ENCODE results near the gene CNGB1. TPM values are rescaled to one million over a fixed set of nuclear protein-coding genes. Genes with fewer than 3 reads are reported as not detected.
A peak's percentile ranks its signal among the peaks of the same experiment; 100 is the strongest.

CNGB1 gene
- total RNA-seq, 1 experiment from 2014 or later, result not detected

- Mint-ChIP-seq H3K36me3 (ENCODE audit: insufficient read depth, unreplicated experiment) (no peaks in the 10 kb centered on the region), H3K27ac (ENCODE audit: low read depth, unreplicated experiment) (peak overlapping the region; percentile 70), H3K4me3 (ENCODE audit: unreplicated experiment) (no peak overlapping the region), H3K4me1 (ENCODE audit: insufficient read depth, unreplicated experiment) (peaks cover 18% of the 10 kb centered on the region), H3K9me3 (ENCODE audit: unreplicated experiment) (no peaks in the 10 kb centered on the region), H3K27me3 (ENCODE audit: insufficient read depth, unreplicated experiment) (no peaks in the 10 kb centered on the region)
- no peak for TF ChIP-seq CTCF (IDR thresholded peaks at IDR 0.05; ENCODE audit: unreplicated experiment)
- intact Hi-C loops (cut with micrococcal nuclease), result no loop called here
- CTCF ChIA-PET, result interaction anchor here (0.7 to 0.8 kb wide), 2 partner anchors 9 to 115 kb away, joined by 3 to 4 read pairs; no protein-coding TSS in a partner anchor
- DNase-seq (ENCODE audit: unreplicated experiment), result peak; percentile 52
- POLR2A ChIA-PET, result interaction anchor here (0.6 kb wide), 1 partner anchor 12 kb away, joined by 6 read pairs; no protein-coding TSS in a partner anchor
- BruUV-seq (replicated peaks), result no TSS peak
Measured at GRCh38 chr16:57871456-57871855, 99.5 kb downstream of the CNGB1 start.

- Mint-ChIP-seq H3K27ac (ENCODE audit: low read depth, unreplicated experiment) (peak overlapping the region; percentile 70), H3K36me3 (ENCODE audit: insufficient read depth, unreplicated experiment) (no peaks in the 10 kb centered on the region), H3K4me1 (ENCODE audit: insufficient read depth, unreplicated experiment) (peaks cover 18% of the 10 kb centered on the region), H3K4me3 (ENCODE audit: unreplicated experiment) (no peak overlapping the region), H3K9me3 (ENCODE audit: unreplicated experiment) (no peaks in the 10 kb centered on the region), H3K27me3 (ENCODE audit: insufficient read depth, unreplicated experiment) (no peaks in the 10 kb centered on the region)
- no peak for DNase-seq (ENCODE audit: unreplicated experiment)
- no peak for TF ChIP-seq CTCF (IDR thresholded peaks at IDR 0.05; ENCODE audit: unreplicated experiment)
- intact Hi-C loops (cut with micrococcal nuclease), result no loop called here
- CTCF ChIA-PET, result interaction anchor here (0.6 to 1.1 kb wide), 4 partner anchors 28 to 927 kb away, joined by 3 to 5 read pairs (median 4); partner anchors contain the start of gene CNGB1
- POLR2A ChIA-PET, result interaction anchor here (0.6 kb wide), 1 partner anchor 12 kb away, joined by 6 read pairs; no protein-coding TSS in a partner anchor
- BruUV-seq (replicated peaks), result no TSS peak
Measured at GRCh38 chr16:57870753-57871454, 100.0 kb downstream of the CNGB1 start.

- no peak overlapping the region for H3K4me3 Mint-ChIP-seq (ENCODE audit: unreplicated experiment)
- intact Hi-C loops (cut with micrococcal nuclease), result no loop called here
- H3K36me3 Mint-ChIP-seq (ENCODE audit: insufficient read depth, unreplicated experiment), result no peaks in the 10 kb centered on the region
- H3K4me1 Mint-ChIP-seq (ENCODE audit: insufficient read depth, unreplicated experiment), result peaks cover 18% of the 10 kb centered on the region
- ChIA-PET POLR2A (interaction anchor here (0.7 to 1.2 kb wide), 3 partner anchors 9 to 683 kb away, joined by 3 read pairs; partner anchors contain the start of gene PSME3IP1), CTCF (interaction anchor here (0.6 to 1.1 kb wide), 3 partner anchors 74 to 293 kb away, joined by 3 to 5 read pairs (median 4); no protein-coding TSS in a partner anchor)
- no peak for TF ChIP-seq CTCF (IDR thresholded peaks at IDR 0.05; ENCODE audit: unreplicated experiment)
- H3K27ac Mint-ChIP-seq (ENCODE audit: low read depth, unreplicated experiment), result no peak overlapping the region
- no TSS peak for BruUV-seq (replicated peaks)
- DNase-seq (ENCODE audit: unreplicated experiment), result no peak
- H3K27me3 Mint-ChIP-seq (ENCODE audit: insufficient read depth, unreplicated experiment), result no peaks in the 10 kb centered on the region
- no peaks in the 10 kb centered on the region for H3K9me3 Mint-ChIP-seq (ENCODE audit: unreplicated experiment)
Measured at GRCh38 chr16:57868913-57869520, 101.9 kb downstream of the CNGB1 start.

- CTCF ChIA-PET, result interaction anchor here (0.6 to 1.5 kb wide), 10 partner anchors 9 to 484 kb away, joined by 3 to 8 read pairs (median 4); no protein-coding TSS in a partner anchor
- H3K27ac Mint-ChIP-seq (ENCODE audit: low read depth, unreplicated experiment), result no peak overlapping the region
- H3K27me3 Mint-ChIP-seq (ENCODE audit: insufficient read depth, unreplicated experiment), result no peaks in the 10 kb centered on the region
- H3K36me3 Mint-ChIP-seq (ENCODE audit: insufficient read depth, unreplicated experiment), result no peaks in the 10 kb centered on the region
- peaks cover 22% of the 10 kb centered on the region for H3K4me1 Mint-ChIP-seq (ENCODE audit: insufficient read depth, unreplicated experiment)
- BruUV-seq (replicated peaks), result no TSS peak
- no peak for DNase-seq (ENCODE audit: unreplicated experiment)
- H3K9me3 Mint-ChIP-seq (ENCODE audit: unreplicated experiment), result no peaks in the 10 kb centered on the region
- intact Hi-C loops (cut with micrococcal nuclease), result no loop called here
- POLR2A ChIA-PET, result interaction anchor here (0.6 to 1.3 kb wide), 4 partner anchors 23 to 681 kb away, joined by 3 to 4 read pairs (median 3); partner anchors contain the start of genes PSME3IP1 and RSPRY1
- H3K4me3 Mint-ChIP-seq (ENCODE audit: unreplicated experiment), result no peak overlapping the region
- no peak for TF ChIP-seq CTCF (IDR thresholded peaks at IDR 0.05; ENCODE audit: unreplicated experiment)
Measured at GRCh38 chr16:57867000-57867561, 103.8 kb downstream of the CNGB1 start.

Data from MCF 10A (cell line).